ENCODE data around the gene SLC7A5.
"Not testable (repeated sequence)": the region's sequence is repeated elsewhere in the genome, so short reads cannot be mapped to it uniquely, and the experiment has no call there.

The SLC7A5 gene

GRCh38 chr16:87869061-87869878 lies at the start of gene SLC7A5:
TSS of gene SLC7A5 (minus strand) at chr16:87869507. CDS start at chr16:87869422, 85 bp downstream.
- DNase-seq: peak; percentile 88

DNA sequence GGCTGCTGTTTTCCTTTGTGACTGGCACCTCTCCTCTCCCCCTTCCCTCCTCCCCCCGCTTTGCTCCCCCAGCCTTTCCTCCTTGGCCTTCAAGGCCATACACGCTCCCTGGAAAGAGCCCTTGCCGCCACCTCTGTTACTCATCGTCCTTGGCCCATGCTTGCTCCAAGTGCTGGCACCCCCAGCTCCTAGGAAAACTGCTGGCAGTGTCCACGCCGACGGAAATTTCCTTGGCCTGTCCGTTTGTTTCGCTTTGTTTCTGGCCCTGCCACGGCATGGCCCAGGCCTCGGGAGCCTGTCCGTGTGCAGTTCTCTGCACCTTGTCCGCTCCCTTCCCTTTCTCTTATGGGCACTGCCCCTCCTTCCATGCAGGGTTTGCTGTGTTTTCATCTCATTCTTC lies 49.0 kb upstream of the SLC7A5 start:
- DNase-seq: no peak

- DNase-seq: no peak
These were observed 48.2 kb upstream of the SLC7A5 start for GRCh38 chr16:87917503-87917902.

- DNase-seq: no peak
These were observed 45.5 kb upstream of the SLC7A5 start for GRCh38 chr16:87914812-87915211.

GRCh38 chr16:87914021-87914725 lies 44.9 kb upstream of the SLC7A5 start:
- not testable (repeated sequence) for DNase-seq

GRCh38 chr16:87912691-87913090 lies 43.4 kb upstream of the SLC7A5 start:
- not testable (repeated sequence) for DNase-seq

DNA sequence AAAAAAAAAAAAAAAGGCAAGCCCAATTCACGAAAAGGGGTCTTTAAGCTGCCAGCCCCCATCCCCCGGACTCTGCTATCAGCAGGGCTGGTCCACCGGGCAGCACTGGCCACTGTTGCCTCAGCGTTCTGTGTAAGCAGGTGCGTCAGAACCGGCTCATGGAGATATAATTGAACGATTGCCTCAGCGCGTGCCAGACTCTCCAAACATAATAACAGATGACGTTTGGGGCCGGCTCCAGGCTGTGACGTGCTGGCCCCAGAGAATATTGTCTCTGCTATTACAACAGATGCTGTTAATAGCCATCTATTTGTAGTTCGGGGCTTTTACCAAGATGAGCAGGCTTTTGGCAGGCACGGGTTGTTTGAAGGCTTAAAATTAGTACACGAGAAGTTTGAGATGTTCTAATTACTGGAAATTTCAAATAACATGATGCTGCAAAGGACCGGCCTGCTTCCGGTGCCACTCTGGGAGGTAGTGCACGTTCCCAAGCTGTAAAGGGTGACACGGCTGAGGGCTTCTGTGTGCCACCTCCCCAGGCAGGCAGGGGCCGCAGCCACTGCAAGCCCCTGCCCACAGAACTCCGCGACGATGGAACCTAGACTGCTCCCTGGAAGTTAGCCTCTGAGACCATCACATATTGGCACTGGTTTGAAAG lies 41.9 kb upstream of the SLC7A5 start:
- not testable (repeated sequence) for DNase-seq

- DNase-seq: peak; percentile 72
These were observed 40.1 kb upstream of the SLC7A5 start for GRCh38 chr16:87909203-87909935.

DNA sequence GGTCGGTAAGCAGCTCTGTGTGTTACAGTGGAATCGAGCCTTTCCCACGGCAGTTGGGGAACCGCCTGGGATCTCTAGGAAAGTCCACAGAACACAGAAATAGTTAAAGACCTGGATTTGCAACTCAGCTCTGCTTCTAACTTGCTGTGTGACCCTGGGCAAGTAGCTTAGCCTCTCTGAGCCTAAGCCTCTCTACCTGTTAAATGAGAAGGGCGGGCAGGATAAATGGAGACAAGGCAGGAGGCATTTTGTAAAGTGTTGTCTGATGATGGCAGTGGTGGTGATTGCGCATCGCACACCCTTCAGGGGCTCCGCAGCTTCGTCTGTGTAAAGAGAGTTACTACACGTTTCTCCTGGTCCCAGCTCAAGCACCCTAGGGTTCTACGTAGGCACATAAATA lies 38.8 kb upstream of the SLC7A5 start:
- not testable (repeated sequence) for DNase-seq

GRCh38 chr16:87905521-87905920 lies 36.2 kb upstream of the SLC7A5 start:
- not testable (repeated sequence) for DNase-seq

DNA sequence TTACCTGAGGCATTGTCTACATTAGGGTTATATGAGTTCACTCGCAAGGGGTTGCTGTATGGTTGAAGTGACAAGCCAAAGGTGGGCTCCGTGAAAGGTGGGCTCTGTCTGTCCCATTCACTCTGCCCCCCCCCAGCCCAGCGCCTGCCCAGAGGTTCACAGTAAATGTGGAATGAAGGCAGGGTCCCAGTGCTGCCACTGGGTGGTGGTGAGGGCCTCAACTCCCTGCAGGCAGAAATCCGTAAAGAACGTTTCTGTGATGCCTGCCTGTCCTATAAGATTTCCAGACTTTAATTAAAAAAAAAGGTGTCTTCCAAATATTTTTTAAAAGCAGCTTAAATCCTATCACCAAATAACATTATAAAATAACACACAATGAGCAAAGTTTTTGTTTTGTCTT lies 35.7 kb upstream of the SLC7A5 start:
- not testable (repeated sequence) for DNase-seq

DNA sequence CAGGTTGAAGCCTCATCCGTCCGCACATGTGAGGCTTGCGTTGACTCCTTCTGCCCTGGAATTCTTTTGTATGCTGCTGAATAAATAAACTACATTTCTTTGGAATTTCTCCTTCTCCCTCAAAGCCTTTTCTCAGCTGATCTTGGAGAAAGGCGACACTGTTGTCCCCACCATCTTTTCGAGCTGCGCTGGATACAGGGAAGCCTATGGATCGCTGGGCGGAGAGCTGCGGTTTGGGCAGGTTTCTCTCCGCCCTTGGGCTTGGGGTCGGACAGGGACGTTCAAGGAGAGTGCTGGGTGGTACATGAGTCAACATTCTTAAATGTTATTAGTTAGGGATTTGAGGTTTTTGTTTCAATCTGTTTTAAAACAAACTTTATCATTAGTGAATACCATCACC lies 31.2 kb upstream of the SLC7A5 start:
- DNase-seq: not testable (repeated sequence)

DNA sequence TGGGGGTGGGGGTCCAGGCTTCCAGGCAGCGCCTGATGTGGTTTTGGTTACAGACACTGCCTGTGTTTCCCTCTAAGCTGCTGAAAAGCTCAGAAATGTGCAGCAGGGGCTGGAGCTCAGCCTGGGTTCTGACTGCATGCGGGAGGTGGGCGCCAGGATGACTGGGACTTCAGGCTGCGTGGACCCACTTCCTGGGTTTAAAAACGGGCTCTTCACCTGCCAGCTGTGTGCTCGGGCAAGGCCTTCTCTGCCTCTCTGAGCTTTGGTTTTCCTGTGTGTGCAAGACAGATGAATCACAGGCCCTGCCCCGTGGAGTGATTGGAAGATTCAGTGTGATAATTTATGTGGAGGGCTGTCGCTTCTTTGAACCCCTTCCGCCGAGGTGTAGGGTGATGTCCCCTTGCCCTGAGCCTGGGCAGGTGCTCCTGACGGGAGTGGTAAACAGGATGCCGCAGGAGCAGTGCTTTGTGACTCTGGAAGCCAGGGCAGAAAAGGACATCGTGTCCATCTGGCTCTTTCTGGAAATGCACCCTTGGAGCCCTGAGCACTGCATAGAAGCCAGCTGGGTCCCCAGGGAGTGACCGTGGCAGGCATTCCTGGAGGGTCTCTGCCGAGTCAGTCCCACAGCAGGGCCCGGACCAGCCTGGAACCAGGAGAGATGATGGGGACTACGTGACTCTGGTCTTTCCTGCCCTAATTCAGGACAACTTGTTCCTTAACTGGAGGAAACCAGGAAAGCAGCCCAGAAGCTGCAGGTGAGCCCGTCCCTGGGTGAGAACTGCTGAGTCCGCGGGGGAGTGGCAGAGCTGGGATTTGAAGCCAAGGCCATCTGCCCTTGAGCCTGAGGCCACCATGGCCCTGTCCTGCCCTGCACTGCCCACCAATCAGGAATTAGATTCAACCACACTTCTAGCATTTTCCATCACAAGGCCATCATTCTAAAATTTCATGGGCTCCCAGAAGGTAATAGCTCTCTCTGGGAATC lies 28.5 kb upstream of the SLC7A5 start:
- DNase-seq: no peak

DNA sequence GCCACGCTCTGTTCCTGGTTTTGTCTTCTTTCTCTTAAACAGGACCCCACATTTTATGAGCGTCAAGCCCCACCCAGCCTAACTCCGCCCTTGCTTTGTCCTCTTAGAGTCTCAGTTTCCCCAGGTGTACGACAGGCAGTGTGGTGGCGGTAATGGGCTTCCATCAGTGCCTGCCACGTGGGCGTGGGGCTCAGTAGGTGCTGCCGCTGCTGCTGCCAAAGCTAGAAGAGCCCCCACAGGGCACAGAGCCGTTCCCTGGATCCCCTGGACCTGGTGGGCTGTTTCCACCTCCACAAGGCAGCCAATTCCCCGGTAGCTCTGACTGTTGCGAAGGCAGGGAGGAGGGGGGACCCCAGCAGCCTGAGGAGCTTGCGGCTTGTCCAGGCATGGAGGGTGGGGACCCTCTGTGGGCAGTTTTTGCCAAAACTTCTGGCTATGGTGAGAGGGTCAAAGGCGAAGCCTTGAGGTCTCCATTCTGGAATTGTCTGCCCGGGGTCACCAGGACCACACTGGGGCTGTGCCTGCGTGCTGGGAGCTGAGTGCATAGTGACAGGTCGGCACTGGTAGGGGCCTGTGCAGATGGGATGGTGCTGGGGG lies 27.7 kb upstream of the SLC7A5 start:
- not testable (repeated sequence) for DNase-seq

DNA sequence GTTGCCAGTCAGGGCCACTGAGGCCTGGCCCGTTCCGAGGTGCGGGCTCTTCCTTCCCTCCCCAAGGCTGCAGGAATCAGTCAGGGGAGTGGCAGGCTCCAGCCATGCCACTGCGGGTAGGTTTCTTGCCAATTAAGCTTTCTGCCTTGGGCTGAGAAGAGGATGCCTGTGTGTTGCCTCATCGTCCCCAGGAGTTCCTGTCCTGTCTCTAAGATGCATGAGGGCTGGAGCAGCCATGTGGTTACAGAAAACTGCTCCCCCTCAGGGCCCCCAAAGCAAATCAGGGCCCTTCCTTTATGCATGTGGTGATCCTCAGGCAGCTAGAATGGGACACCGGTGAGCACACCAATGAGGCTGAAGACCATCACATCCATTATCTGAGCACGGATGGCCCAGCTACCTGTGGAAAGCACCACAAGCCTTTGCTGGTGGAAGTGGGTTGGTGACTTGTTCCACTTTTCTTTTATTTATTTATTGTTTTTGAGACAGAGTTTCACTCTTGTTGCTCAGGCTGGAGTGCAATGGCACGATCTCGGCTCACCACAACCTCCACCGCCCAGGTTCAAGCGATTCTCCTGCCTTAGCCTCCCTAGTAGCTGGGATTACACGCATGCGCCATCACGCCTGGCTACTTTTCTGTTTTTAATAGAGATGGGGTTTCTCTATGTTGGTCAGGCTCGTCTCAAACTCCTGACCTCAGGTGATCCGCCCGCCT lies 27.0 kb upstream of the SLC7A5 start:
- not testable (repeated sequence) for DNase-seq

DNA sequence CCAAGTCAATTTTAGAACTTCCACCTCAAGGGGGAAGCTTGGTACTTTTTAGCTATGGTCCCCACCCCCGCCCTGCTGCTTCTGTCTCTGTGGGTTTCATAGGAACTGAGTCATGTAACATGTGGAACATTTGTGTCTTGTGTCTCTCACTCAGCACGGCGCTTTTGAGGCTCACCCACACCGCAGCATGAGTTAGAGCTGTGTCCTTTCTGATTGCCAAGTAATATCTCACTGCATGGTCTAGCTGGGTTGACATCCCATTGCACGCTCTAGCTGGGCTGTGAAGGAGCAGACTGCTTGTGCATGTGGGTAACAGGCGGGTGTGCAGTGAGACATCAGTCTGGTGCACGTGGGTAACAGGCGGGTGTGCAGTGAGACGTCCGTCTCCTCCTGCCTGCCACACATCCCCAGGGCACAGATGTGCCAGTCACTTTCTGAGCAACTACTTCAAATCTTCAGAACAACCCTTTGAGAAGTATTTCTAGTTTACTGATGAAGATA lies 26.4 kb upstream of the SLC7A5 start:
- DNase-seq: peak; percentile 56

DNA sequence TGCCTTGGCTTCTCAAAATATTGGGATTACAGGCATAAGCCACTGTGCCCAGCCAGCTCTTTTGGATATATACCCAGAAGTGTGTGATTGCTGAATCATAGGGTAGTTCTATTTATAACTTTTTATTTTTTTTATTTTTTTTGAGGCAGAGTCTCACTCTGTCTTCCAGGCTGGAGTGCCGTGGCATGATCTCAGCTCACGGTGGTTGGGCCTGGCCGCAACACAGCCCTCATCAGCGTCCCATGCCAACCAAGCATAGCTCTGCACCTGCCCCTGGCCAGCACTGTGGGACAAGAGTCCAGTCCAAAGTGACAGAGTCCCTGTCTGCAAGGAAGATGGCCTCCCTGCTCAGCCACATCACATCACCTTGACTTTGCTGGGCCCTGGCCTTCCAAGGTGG lies 24.7 kb upstream of the SLC7A5 start:
- DNase-seq: not testable (repeated sequence)

GRCh38 chr16:87891764-87892163 lies 22.5 kb upstream of the SLC7A5 start:
- DNase-seq: no peak

DNA sequence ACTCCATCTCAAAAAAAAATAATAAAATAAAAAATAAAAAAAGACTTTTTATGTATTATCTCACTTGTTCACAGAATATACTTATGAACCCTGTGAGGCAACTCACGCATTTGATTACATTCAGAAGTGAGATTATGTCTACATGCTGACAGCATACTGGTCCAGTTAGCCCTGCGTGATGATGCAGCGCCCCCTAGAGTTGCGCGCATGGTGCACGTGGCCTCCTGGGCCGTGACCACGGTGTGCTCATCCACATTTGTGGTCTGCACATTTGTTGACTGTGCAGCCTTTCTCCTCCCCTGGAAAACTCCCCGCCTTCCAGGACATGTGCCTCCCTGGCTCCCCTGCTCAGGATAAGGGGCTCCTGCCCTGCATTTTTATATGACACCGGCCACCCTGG lies 20.5 kb upstream of the SLC7A5 start:
- DNase-seq: not testable (repeated sequence)

DNA sequence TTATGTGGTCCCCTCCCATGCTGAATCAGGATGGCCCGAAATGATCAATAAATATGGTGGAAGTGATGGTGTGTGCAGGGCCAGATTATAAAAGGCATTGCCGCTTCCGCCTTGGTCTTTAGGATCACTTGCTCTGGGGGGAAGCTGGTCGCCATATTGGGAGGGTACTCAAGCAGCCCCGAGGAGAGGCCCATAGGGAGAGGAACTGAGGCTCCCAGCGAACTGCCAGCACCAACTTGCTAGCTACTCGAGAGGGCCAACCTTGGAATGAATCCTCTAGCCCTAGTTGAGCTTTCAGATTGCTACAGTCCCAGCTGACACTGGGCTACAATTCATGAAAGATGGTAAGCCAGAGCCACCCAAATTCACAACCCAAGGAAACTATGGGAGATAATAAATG lies 19.0 kb upstream of the SLC7A5 start:
- not testable (repeated sequence) for DNase-seq

All from hematopoietic multipotent progenitor cell treated with erythropoietin and hydrocortisone succinate and interleukin-3 and kit ligand, for 6 days (in vitro differentiated cells).